Measurements from ENCODE around the gene FOXL1.

DNA sequence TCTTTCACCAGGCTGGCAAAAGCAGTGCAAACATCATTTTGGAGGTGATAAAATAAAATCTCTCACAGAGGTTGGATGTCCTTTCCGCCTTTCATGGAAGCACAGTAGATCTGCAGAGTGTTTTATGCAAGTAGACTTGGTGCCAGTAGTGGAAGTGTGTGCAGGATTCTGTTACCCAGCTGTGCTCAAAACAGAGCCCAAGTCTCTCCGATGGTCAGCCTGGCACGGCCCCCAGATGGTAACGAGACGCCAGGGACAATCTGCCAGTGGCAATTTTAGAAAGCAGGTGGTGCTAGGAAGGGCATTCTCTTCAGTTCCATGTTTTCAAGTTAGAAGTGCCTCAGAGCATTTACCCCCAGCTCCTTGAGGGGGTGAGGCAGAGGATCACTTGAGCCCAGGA, 21.8 kb upstream of the FOXL1 start:
- TF ChIP-seq, protein P1, sequence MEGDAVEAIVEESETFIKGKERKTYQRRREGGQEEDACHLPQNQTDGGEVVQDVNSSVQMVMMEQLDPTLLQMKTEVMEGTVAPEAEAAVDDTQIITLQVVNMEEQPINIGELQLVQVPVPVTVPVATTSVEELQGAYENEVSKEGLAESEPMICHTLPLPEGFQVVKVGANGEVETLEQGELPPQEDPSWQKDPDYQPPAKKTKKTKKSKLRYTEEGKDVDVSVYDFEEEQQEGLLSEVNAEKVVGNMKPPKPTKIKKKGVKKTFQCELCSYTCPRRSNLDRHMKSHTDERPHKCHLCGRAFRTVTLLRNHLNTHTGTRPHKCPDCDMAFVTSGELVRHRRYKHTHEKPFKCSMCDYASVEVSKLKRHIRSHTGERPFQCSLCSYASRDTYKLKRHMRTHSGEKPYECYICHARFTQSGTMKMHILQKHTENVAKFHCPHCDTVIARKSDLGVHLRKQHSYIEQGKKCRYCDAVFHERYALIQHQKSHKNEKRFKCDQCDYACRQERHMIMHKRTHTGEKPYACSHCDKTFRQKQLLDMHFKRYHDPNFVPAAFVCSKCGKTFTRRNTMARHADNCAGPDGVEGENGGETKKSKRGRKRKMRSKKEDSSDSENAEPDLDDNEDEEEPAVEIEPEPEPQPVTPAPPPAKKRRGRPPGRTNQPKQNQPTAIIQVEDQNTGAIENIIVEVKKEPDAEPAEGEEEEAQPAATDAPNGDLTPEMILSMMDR (IDR thresholded peaks at IDR 0.05 in 8 of 11, conservative IDR thresholded peaks at IDR 0.05 in 3 of 11) = no peak
- TF ChIP-seq POLR2A (IDR thresholded peaks at IDR 0.05) (no peak), POLR2AphosphoS5 (IDR thresholded peaks at IDR 0.05) (no peak)
